ENCODE data around the gene RHOH.

Gene RHOH

GRCh38 chr4:40190019-40190418 is 6.8 kb upstream of the RHOH start:
- TF ChIP-seq TCF12 (IDR thresholded peaks at IDR 0.05; ENCODE audit: low read depth) (no peak), MAX (IDR thresholded peaks at IDR 0.05) (no peak), USF1 (IDR thresholded peaks at IDR 0.05) (no peak), REST (IDR thresholded peaks at IDR 0.05; ENCODE audit: low read depth) (no peak), FOXM1 (IDR thresholded peaks at IDR 0.05; ENCODE audit: borderline replicate concordance, low read depth) (no peak), CREB1 (IDR thresholded peaks at IDR 0.05; ENCODE audit: low read depth) (no peak), RAD21 (IDR thresholded peaks at IDR 0.05; ENCODE audit: low read depth) (no peak), TEAD4 (IDR thresholded peaks at IDR 0.05) (no peak), TAF1 (IDR thresholded peaks at IDR 0.05; ENCODE audit: low read depth) (no peak), ZBTB7A (IDR thresholded peaks at IDR 0.05; ENCODE audit: low read depth) (no peak), CEBPB (IDR thresholded peaks at IDR 0.05) (no peak), NFIC (IDR thresholded peaks at IDR 0.05) (no peak), EP300 (IDR thresholded peaks at IDR 0.05; ENCODE audit: borderline replicate concordance) (no peak), YY1 (IDR thresholded peaks at IDR 0.05; ENCODE audit: low read depth) (no peak), EGR1 (IDR thresholded peaks at IDR 0.05) (no peak)

- TF ChIP-seq NFIC (IDR thresholded peaks at IDR 0.05) = no peak
- TF ChIP-seq MAX (IDR thresholded peaks at IDR 0.05) = no peak
- no peak for TF ChIP-seq TAF1 (IDR thresholded peaks at IDR 0.05; ENCODE audit: low read depth)
- TF ChIP-seq REST (IDR thresholded peaks at IDR 0.05; ENCODE audit: low read depth) = no peak
- TF ChIP-seq CREB1 (IDR thresholded peaks at IDR 0.05; ENCODE audit: low read depth) = no peak
- no peak for TF ChIP-seq YY1 (IDR thresholded peaks at IDR 0.05; ENCODE audit: low read depth)
- no peak for TF ChIP-seq EGR1 (IDR thresholded peaks at IDR 0.05)
- no peak for TF ChIP-seq TCF12 (IDR thresholded peaks at IDR 0.05; ENCODE audit: low read depth)
- no peak for TF ChIP-seq CEBPB (IDR thresholded peaks at IDR 0.05)
Observed at GRCh38 chr4:40190465-40190864, 6.4 kb upstream of the RHOH start.

GRCh38 chr4:40190880-40191815 is 5.7 kb upstream of the RHOH start:
- TF ChIP-seq RAD21 (IDR thresholded peaks at IDR 0.05; ENCODE audit: low read depth) = no peak
- TF ChIP-seq EGR1 (IDR thresholded peaks at IDR 0.05) = no peak
- TF ChIP-seq EP300 (IDR thresholded peaks at IDR 0.05; ENCODE audit: borderline replicate concordance) = no peak
- TF ChIP-seq NFIC (IDR thresholded peaks at IDR 0.05) = no peak
- no peak for TF ChIP-seq CEBPB (IDR thresholded peaks at IDR 0.05)
- no peak for TF ChIP-seq TAF1 (IDR thresholded peaks at IDR 0.05; ENCODE audit: low read depth)
- no peak for TF ChIP-seq FOXM1 (IDR thresholded peaks at IDR 0.05; ENCODE audit: borderline replicate concordance, low read depth)
- TF ChIP-seq TCF12 (IDR thresholded peaks at IDR 0.05; ENCODE audit: low read depth) = no peak
- no peak for TF ChIP-seq REST (IDR thresholded peaks at IDR 0.05; ENCODE audit: low read depth)
- no peak for TF ChIP-seq CREB1 (IDR thresholded peaks at IDR 0.05; ENCODE audit: low read depth)
- TF ChIP-seq MAX (IDR thresholded peaks at IDR 0.05) = no peak
- no peak for TF ChIP-seq TEAD4 (IDR thresholded peaks at IDR 0.05)
- no peak for TF ChIP-seq USF1 (IDR thresholded peaks at IDR 0.05)
- no peak for TF ChIP-seq YY1 (IDR thresholded peaks at IDR 0.05; ENCODE audit: low read depth)
- TF ChIP-seq ZBTB7A (IDR thresholded peaks at IDR 0.05; ENCODE audit: low read depth) = no peak
